ENCODE results near the gene TMEM229A.
"Not testable (repeated sequence)": the region's sequence is repeated elsewhere in the genome, so short reads cannot be mapped to it uniquely, and the experiment has no call there.

Gene TMEM229A

GRCh38 chr7:124032369-124033094 is at the start of gene TMEM229A:
TSS of gene TMEM229A (minus strand) at chr7:124033067. CDS start at chr7:124033003, 64 bp downstream.
- DNase-seq = no peak

GRCh38 chr7:124082234-124082633 is 49.4 kb upstream of the TMEM229A start:
- not testable (repeated sequence) for DNase-seq

- DNase-seq = no peak
Observed at GRCh38 chr7:124077546-124077945, 44.7 kb upstream of the TMEM229A start.

- DNase-seq = no peak
Observed at GRCh38 chr7:124076841-124077240, 44.0 kb upstream of the TMEM229A start.

GRCh38 chr7:124074007-124074406 is 41.1 kb upstream of the TMEM229A start:
- no peak for DNase-seq

- no peak for DNase-seq
Observed at GRCh38 chr7:124073310-124073645, 40.4 kb upstream of the TMEM229A start.

GRCh38 chr7:124072603-124073309 is 39.9 kb upstream of the TMEM229A start:
- DNase-seq = no peak

GRCh38 chr7:124071843-124072242 is 39.0 kb upstream of the TMEM229A start:
- DNase-seq = no peak

GRCh38 chr7:124062171-124062570 is 29.3 kb upstream of the TMEM229A start:
- no peak for DNase-seq

- DNase-seq = no peak
Observed at GRCh38 chr7:124060528-124060927, 27.7 kb upstream of the TMEM229A start.

- no peak for DNase-seq
Observed at GRCh38 chr7:124059375-124059774, 26.5 kb upstream of the TMEM229A start.

GRCh38 chr7:124058515-124058914 is 25.6 kb upstream of the TMEM229A start:
- no peak for DNase-seq

GRCh38 chr7:124057872-124058271 is 25.0 kb upstream of the TMEM229A start:
- DNase-seq = no peak

- no peak for DNase-seq
Observed at GRCh38 chr7:124056234-124056633, 23.4 kb upstream of the TMEM229A start.

- DNase-seq = no peak
Observed at GRCh38 chr7:124051681-124052377, 19.0 kb upstream of the TMEM229A start.

GRCh38 chr7:124042826-124043225 is 10.0 kb upstream of the TMEM229A start:
- no peak for DNase-seq

GRCh38 chr7:124041439-124041838 is 8.6 kb upstream of the TMEM229A start:
- DNase-seq = no peak

- not testable (repeated sequence) for DNase-seq
Observed at GRCh38 chr7:124037902-124038301, 5.0 kb upstream of the TMEM229A start.

- DNase-seq = no peak
Observed at GRCh38 chr7:124035706-124036105, 2.8 kb upstream of the TMEM229A start.

GRCh38 chr7:124034754-124035100 is 1.9 kb upstream of the TMEM229A start:
- DNase-seq = no peak

- DNase-seq = no peak
Observed at GRCh38 chr7:124033807-124034753, 1.2 kb upstream of the TMEM229A start.

- DNase-seq = no peak
Observed at GRCh38 chr7:124033095-124033806, 384 bp upstream of the TMEM229A start.
